Fibroblast of mammary gland (primary cell): ENCODE measurements around the gene EXOC1.

Source experiments
- DNase-seq: peaks from one replicate; pipeline ENCODE4 v3.0.0-alpha.2; 2010; ENCODE audit warnings: low read depth
- H3K4me3 ChIP-seq: 2 replicates; pipeline ENCODE4 v1.5.1; 2011; ENCODE audit warnings: low read depth, mild to moderate bottlenecking, low read length, moderate library complexity; ENCODE audit not compliant: control insufficient read depth
- CTCF ChIP-seq: conservative IDR thresholded peaks from 2 replicates; pipeline ENCODE4 v1.5.1; 2011; ENCODE audit warnings: low read depth, low read length, inconsistent platforms; ENCODE audit not compliant: control insufficient read depth, insufficient read depth

The EXOC1 gene

DNA sequence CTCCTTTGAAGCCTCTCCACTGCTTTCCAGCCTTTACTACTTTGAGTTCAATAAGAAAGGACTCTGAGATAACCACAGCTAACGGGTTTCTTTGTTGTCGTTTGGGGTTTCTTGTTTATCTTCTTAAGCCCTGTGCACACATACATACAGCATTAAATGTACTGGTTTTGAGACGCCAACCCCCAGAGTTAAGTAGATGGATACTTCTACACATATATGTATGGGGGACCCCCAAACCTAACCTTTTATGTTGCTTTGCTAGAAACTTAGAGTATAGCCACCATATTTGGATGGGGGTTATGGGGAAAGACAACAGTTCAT lies 96.0 kb downstream of the EXOC1 start:
- H3K4me3 ChIP-seq = peak overlapping the region; percentile 80
- DNase-seq = no peak
- no peak for TF ChIP-seq CTCF

- H3K4me3 ChIP-seq = no peak overlapping the region
- no peak for TF ChIP-seq CTCF
- no peak for DNase-seq
Observed at GRCh38 chr4:55951191-55951922, 97.9 kb downstream of the EXOC1 start.
